ENCODE data around the gene CSTPP1.
"Not testable (repeated sequence)": the region's sequence is repeated elsewhere in the genome, so short reads cannot be mapped to it uniquely, and the experiment has no call there.

The CSTPP1 gene

GRCh38 chr11:46918083-46918787 is 18.3 kb upstream of the CSTPP1 start, which contains the start of gene LRP4:
LRP4 (minus strand) TSS chr11:46918550; CDS start chr11:46918379, 171 bp downstream.
- no peak within 1 kb of the TSS for H3K27ac Mint-ChIP-seq
- H3K4me3 Mint-ChIP-seq: peak within 1 kb of the TSS; percentile 70
- H3K4me1 Mint-ChIP-seq (ENCODE audit: low read depth): peaks cover 20% of the 10 kb centered on the region
- no peaks in the 10 kb centered on the region for H3K36me3 Mint-ChIP-seq (ENCODE audit: low read depth)
- H3K9me3 Mint-ChIP-seq: no peaks in the 10 kb centered on the region
- peak; percentile 49 for DNase-seq (ENCODE audit: low spot score)
- peaks cover 62% of the 10 kb centered on the region for H3K27me3 Mint-ChIP-seq (ENCODE audit: low read depth)

GRCh38 chr11:46918788-46919513 is 17.6 kb upstream of the CSTPP1 start:
- DNase-seq (ENCODE audit: low spot score): no peak
- Mint-ChIP-seq H3K4me3 (peak overlapping the region; percentile 70), H3K36me3 (ENCODE audit: low read depth) (no peaks in the 10 kb centered on the region), H3K27me3 (ENCODE audit: low read depth) (peaks cover 55% of the 10 kb centered on the region), H3K27ac (no peak overlapping the region), H3K9me3 (no peaks in the 10 kb centered on the region), H3K4me1 (ENCODE audit: low read depth) (peaks cover 20% of the 10 kb centered on the region)

- DNase-seq (ENCODE audit: low spot score): no peak
- H3K4me3 Mint-ChIP-seq: no peak overlapping the region
- H3K27me3 Mint-ChIP-seq (ENCODE audit: low read depth): peaks cover 40% of the 10 kb centered on the region
These were observed 15.8 kb upstream of the CSTPP1 start for GRCh38 chr11:46920755-46921154.

GRCh38 chr11:46927928-46928327 is 8.6 kb upstream of the CSTPP1 start:
- not testable (repeated sequence) for H3K4me3 Mint-ChIP-seq; H3K27ac Mint-ChIP-seq; H3K27me3 Mint-ChIP-seq (ENCODE audit: low read depth); DNase-seq (ENCODE audit: low spot score); H3K4me1 Mint-ChIP-seq (ENCODE audit: low read depth); H3K36me3 Mint-ChIP-seq (ENCODE audit: low read depth); H3K9me3 Mint-ChIP-seq

More at GRCh38 chr11:46920755-46921154, 15.8 kb upstream of the CSTPP1 start:
- Mint-ChIP-seq H3K36me3 (ENCODE audit: low read depth) (no peaks in the 10 kb centered on the region), H3K27ac (no peak overlapping the region), H3K9me3 (no peaks in the 10 kb centered on the region), H3K4me1 (ENCODE audit: low read depth) (peaks cover 20% of the 10 kb centered on the region)

GRCh38 chr11:46928701-46929100 is 7.9 kb upstream of the CSTPP1 start:
- not testable (repeated sequence) for H3K9me3 Mint-ChIP-seq; H3K27me3 Mint-ChIP-seq (ENCODE audit: low read depth)

GRCh38 chr11:46930089-46930488 is 6.5 kb upstream of the CSTPP1 start:
- Mint-ChIP-seq H3K36me3 (ENCODE audit: low read depth) (no peaks in the 10 kb centered on the region), H3K27ac (no peak overlapping the region), H3K4me3 (no peak overlapping the region), H3K27me3 (ENCODE audit: low read depth) (peaks cover 11% of the 10 kb centered on the region), H3K9me3 (no peaks in the 10 kb centered on the region), H3K4me1 (ENCODE audit: low read depth) (no peaks in the 10 kb centered on the region)
- no peak for DNase-seq (ENCODE audit: low spot score)

More at GRCh38 chr11:46928701-46929100, 7.9 kb upstream of the CSTPP1 start:
- H3K27ac Mint-ChIP-seq; DNase-seq (ENCODE audit: low spot score); H3K36me3 Mint-ChIP-seq (ENCODE audit: low read depth); H3K4me1 Mint-ChIP-seq (ENCODE audit: low read depth); H3K4me3 Mint-ChIP-seq: not testable (repeated sequence)

- no peaks in the 10 kb centered on the region for H3K9me3 Mint-ChIP-seq
- H3K4me1 Mint-ChIP-seq (ENCODE audit: low read depth): peaks cover 1% of the 10 kb centered on the region
- H3K27me3 Mint-ChIP-seq (ENCODE audit: low read depth): no peaks in the 10 kb centered on the region
- no peaks in the 10 kb centered on the region for H3K36me3 Mint-ChIP-seq (ENCODE audit: low read depth)
- DNase-seq (ENCODE audit: low spot score): no peak
- H3K4me3 Mint-ChIP-seq: no peak overlapping the region
- no peak overlapping the region for H3K27ac Mint-ChIP-seq
These were observed 5.6 kb downstream of the CSTPP1 start for GRCh38 chr11:46942172-46942571.

- Mint-ChIP-seq H3K4me1 (ENCODE audit: low read depth) (no peaks in the 10 kb centered on the region), H3K27me3 (ENCODE audit: low read depth) (no peaks in the 10 kb centered on the region), H3K4me3 (no peak overlapping the region), H3K27ac (no peak overlapping the region), H3K9me3 (no peaks in the 10 kb centered on the region), H3K36me3 (ENCODE audit: low read depth) (no peaks in the 10 kb centered on the region)
- DNase-seq (ENCODE audit: low spot score): no peak
These were observed 8.0 kb downstream of the CSTPP1 start for GRCh38 chr11:46944356-46945075.

- H3K4me1 Mint-ChIP-seq (ENCODE audit: low read depth): peaks cover 5% of the 10 kb centered on the region
- no peaks in the 10 kb centered on the region for H3K27me3 Mint-ChIP-seq (ENCODE audit: low read depth)
- no peak overlapping the region for H3K4me3 Mint-ChIP-seq
- DNase-seq (ENCODE audit: low spot score): no peak
- no peaks in the 10 kb centered on the region for H3K36me3 Mint-ChIP-seq (ENCODE audit: low read depth)
- H3K9me3 Mint-ChIP-seq: no peaks in the 10 kb centered on the region
- no peak overlapping the region for H3K27ac Mint-ChIP-seq
These were observed 11.0 kb downstream of the CSTPP1 start for GRCh38 chr11:46947399-46948077.

- Mint-ChIP-seq H3K27ac (no peak overlapping the region), H3K4me1 (ENCODE audit: low read depth) (peaks cover 10% of the 10 kb centered on the region), H3K9me3 (no peaks in the 10 kb centered on the region), H3K4me3 (no peak overlapping the region), H3K27me3 (ENCODE audit: low read depth) (no peaks in the 10 kb centered on the region), H3K36me3 (ENCODE audit: low read depth) (no peaks in the 10 kb centered on the region)
- DNase-seq (ENCODE audit: low spot score): no peak
These were observed 12.0 kb downstream of the CSTPP1 start for GRCh38 chr11:46948378-46949131.

GRCh38 chr11:46949297-46949696 is 12.7 kb downstream of the CSTPP1 start:
- Mint-ChIP-seq H3K27me3 (ENCODE audit: low read depth) (no peaks in the 10 kb centered on the region), H3K27ac (no peak overlapping the region), H3K36me3 (ENCODE audit: low read depth) (no peaks in the 10 kb centered on the region), H3K9me3 (no peaks in the 10 kb centered on the region), H3K4me1 (ENCODE audit: low read depth) (peaks cover 10% of the 10 kb centered on the region), H3K4me3 (no peak overlapping the region)
- DNase-seq (ENCODE audit: low spot score): no peak

- no peaks in the 10 kb centered on the region for H3K27me3 Mint-ChIP-seq (ENCODE audit: low read depth)
- H3K4me3 Mint-ChIP-seq: no peak overlapping the region
- no peaks in the 10 kb centered on the region for H3K9me3 Mint-ChIP-seq
- peaks cover 10% of the 10 kb centered on the region for H3K4me1 Mint-ChIP-seq (ENCODE audit: low read depth)
- H3K36me3 Mint-ChIP-seq (ENCODE audit: low read depth): no peaks in the 10 kb centered on the region
- peak overlapping the region; percentile 55 for H3K27ac Mint-ChIP-seq
- DNase-seq (ENCODE audit: low spot score): no peak
These were observed 15.3 kb downstream of the CSTPP1 start for GRCh38 chr11:46951864-46952263.

GRCh38 chr11:46952553-46952952 is 16.0 kb downstream of the CSTPP1 start:
- DNase-seq (ENCODE audit: low spot score): no peak
- no peaks in the 10 kb centered on the region for H3K27me3 Mint-ChIP-seq (ENCODE audit: low read depth)
- no peaks in the 10 kb centered on the region for H3K9me3 Mint-ChIP-seq
- peaks cover 10% of the 10 kb centered on the region for H3K4me1 Mint-ChIP-seq (ENCODE audit: low read depth)
- peak overlapping the region; percentile 62 for H3K27ac Mint-ChIP-seq
- H3K36me3 Mint-ChIP-seq (ENCODE audit: low read depth): no peaks in the 10 kb centered on the region
- no peak overlapping the region for H3K4me3 Mint-ChIP-seq
